KOPT-K1 (cell line): ENCODE results near the gene NOL3.

Source experiments
- H3K27ac ChIP-seq: fragments of 200-600 bp; sonication (generic); 2 replicates; pipeline ENCODE4 v1.5.1; 2016; ENCODE audit warnings: antibody characterized with exemption, mild to moderate bottlenecking, low read depth, low read length; ENCODE audit not compliant: poor library complexity, severe bottlenecking
- H3K36me3 ChIP-seq: fragments of 200-600 bp; sonication (generic); 2 replicates; pipeline ENCODE4 v1.5.1; 2017; ENCODE audit warnings: antibody characterized with exemption, mild to moderate bottlenecking, low read length, moderate library complexity; ENCODE audit not compliant: insufficient read depth
- H3K9me3 ChIP-seq: fragments of 200-600 bp; sonication (generic); 2 replicates; pipeline ENCODE4 v1.5.1; 2017; ENCODE audit warnings: antibody characterized with exemption, low read length, mild to moderate bottlenecking; ENCODE audit not compliant: insufficient read depth, poor library complexity, severe bottlenecking

NOL3 gene

GRCh38 chr16:67162506-67163163 lies 7.7 kb upstream of the NOL3 start:
- Histone ChIP-seq H3K9me3 (no peaks in the 10 kb centered on the region), H3K27ac (no peak overlapping the region), H3K36me3 (no peaks in the 10 kb centered on the region)

- Histone ChIP-seq H3K27ac (no peak overlapping the region), H3K9me3 (no peaks in the 10 kb centered on the region), H3K36me3 (no peaks in the 10 kb centered on the region)
Measured at GRCh38 chr16:67163164-67163998, 7.0 kb upstream of the NOL3 start.

GRCh38 chr16:67163999-67164558 lies 6.3 kb upstream of the NOL3 start:
- H3K36me3 ChIP-seq, result no peaks in the 10 kb centered on the region
- H3K9me3 ChIP-seq, result no peaks in the 10 kb centered on the region
- no peak overlapping the region for H3K27ac ChIP-seq

GRCh38 chr16:67164599-67165061 lies 5.7 kb upstream of the NOL3 start, which contains the start of gene HSF4:
HSF4 (plus strand) TSS chr16:67164745; CDS start chr16:67164812, 67 bp downstream.
- no peaks in the 10 kb centered on the region for H3K36me3 ChIP-seq
- no peaks in the 10 kb centered on the region for H3K9me3 ChIP-seq
- H3K27ac ChIP-seq, result no peak within 1 kb of the TSS

- H3K27ac ChIP-seq, result no peak overlapping the region
Measured at GRCh38 chr16:67165121-67166078, 4.9 kb upstream of the NOL3 start.

GRCh38 chr16:67166110-67166547 lies 4.2 kb upstream of the NOL3 start:
- H3K27ac ChIP-seq, result no peak overlapping the region
- no peaks in the 10 kb centered on the region for H3K36me3 ChIP-seq
- H3K9me3 ChIP-seq, result no peaks in the 10 kb centered on the region

More at GRCh38 chr16:67165121-67166078, 4.9 kb upstream of the NOL3 start:
- no peaks in the 10 kb centered on the region for H3K9me3 ChIP-seq
- no peaks in the 10 kb centered on the region for H3K36me3 ChIP-seq

GRCh38 chr16:67166598-67167168 lies 3.7 kb upstream of the NOL3 start:
- H3K9me3 ChIP-seq, result no peaks in the 10 kb centered on the region

GRCh38 chr16:67167588-67167987 lies 2.8 kb upstream of the NOL3 start:
- Histone ChIP-seq H3K36me3 (no peaks in the 10 kb centered on the region), H3K9me3 (no peaks in the 10 kb centered on the region), H3K27ac (no peak overlapping the region)

More at GRCh38 chr16:67166598-67167168, 3.7 kb upstream of the NOL3 start:
- Histone ChIP-seq H3K36me3 (no peaks in the 10 kb centered on the region), H3K27ac (no peak overlapping the region)

GRCh38 chr16:67169011-67169451 lies 1.3 kb upstream of the NOL3 start:
- Histone ChIP-seq H3K27ac (no peak overlapping the region), H3K36me3 (no peaks in the 10 kb centered on the region), H3K9me3 (no peaks in the 10 kb centered on the region)

- no peaks in the 10 kb centered on the region for H3K36me3 ChIP-seq
- H3K27ac ChIP-seq, result peak overlapping the region; percentile 54
- H3K9me3 ChIP-seq, result no peaks in the 10 kb centered on the region
Measured at GRCh38 chr16:67169642-67170167, 633 bp upstream of the NOL3 start.

GRCh38 chr16:67170949-67171649 lies 761 bp downstream of the NOL3 start:
- no peaks in the 10 kb centered on the region for H3K9me3 ChIP-seq
- no peak overlapping the region for H3K27ac ChIP-seq
- no peaks in the 10 kb centered on the region for H3K36me3 ChIP-seq

- no peaks in the 10 kb centered on the region for H3K36me3 ChIP-seq
- no peak overlapping the region for H3K27ac ChIP-seq
- no peaks in the 10 kb centered on the region for H3K9me3 ChIP-seq
Measured at GRCh38 chr16:67173323-67173722, 3.0 kb downstream of the NOL3 start.

- Histone ChIP-seq H3K36me3 (no peaks in the 10 kb centered on the region), H3K27ac (no peak overlapping the region), H3K9me3 (no peaks in the 10 kb centered on the region)
Measured at GRCh38 chr16:67173808-67174705, 3.7 kb downstream of the NOL3 start.
